GM23248 (cell line): ENCODE measurements around the gene NDC80. TPM values are rescaled to one million over a fixed set of nuclear protein-coding genes. Genes with fewer than 3 reads are reported as not detected.
"Not testable (repeated sequence)": the region's sequence is repeated elsewhere in the genome, so short reads cannot be mapped to it uniquely, and the experiment has no call there.

Source experiments
- DNase-seq: peaks from one replicate; pipeline ENCODE4 v3.0.0-alpha.2; 2015
- H2AFZ ChIP-seq: fragments of 200-600 bp; sonication (generic); 2 replicates; pipeline ENCODE4 v1.6.1; 2016; ENCODE audit warnings: antibody characterized with exemption
- H3F3A ChIP-seq: fragments of 200-600 bp; sonication (generic); 2 replicates; pipeline ENCODE4 v1.6.1; 2016; ENCODE audit warnings: mild to moderate bottlenecking, antibody characterized with exemption, mixed run types; ENCODE audit not compliant: insufficient read depth
- H3K27ac ChIP-seq: fragments of 200-600 bp; sonication (generic); 2 replicates; pipeline ENCODE4 v1.5.1; 2016; ENCODE audit warnings: mild to moderate bottlenecking
- H3K27me3 ChIP-seq: fragments of 200-600 bp; sonication (generic); replicated peaks from 2 replicates; pipeline ENCODE4 v1.6.1; 2016; ENCODE audit warnings: mild to moderate bottlenecking; ENCODE audit not compliant: insufficient read depth
- H3K36me3 ChIP-seq: fragments of 200-600 bp; sonication (generic); 2 replicates; pipeline ENCODE4 v1.6.1; 2016; ENCODE audit warnings: low read depth, mild to moderate bottlenecking
- H3K4me1 ChIP-seq: fragments of 200-600 bp; sonication (generic); 2 replicates; pipeline ENCODE4 v1.6.1; 2016; ENCODE audit warnings: mild to moderate bottlenecking; ENCODE audit not compliant: insufficient read depth
- H3K4me2 ChIP-seq: fragments of 200-600 bp; sonication (generic); one replicate; pipeline ENCODE4 v1.6.1; 2016; ENCODE audit warnings: mild to moderate bottlenecking; ENCODE audit not compliant: unreplicated experiment
- H3K4me3 ChIP-seq: fragments of 200-600 bp; sonication (generic); 2 replicates; pipeline ENCODE4 v1.5.1; 2016; ENCODE audit warnings: mild to moderate bottlenecking
- H3K79me2 ChIP-seq: fragments of 200-600 bp; sonication (generic); 2 replicates; pipeline ENCODE4 v1.6.1; 2016; ENCODE audit warnings: mild to moderate bottlenecking; ENCODE audit not compliant: insufficient read depth
- H3K9ac ChIP-seq: fragments of 200-600 bp; sonication (generic); 2 replicates; pipeline ENCODE4 v1.6.1; 2016; ENCODE audit warnings: mild to moderate bottlenecking
- H3K9me2 ChIP-seq: fragments of 200-600 bp; sonication (generic); 2 replicates; pipeline ENCODE4 v1.6.1; 2016; ENCODE audit warnings: mixed run types, mild to moderate bottlenecking, moderate library complexity; ENCODE audit not compliant: insufficient read depth
- H3K9me3 ChIP-seq: fragments of 200-600 bp; sonication (generic); one replicate; pipeline ENCODE4 v1.6.1; 2017; ENCODE audit warnings: low read depth
- H4K20me1 ChIP-seq: fragments of 200-600 bp; sonication (generic); 2 replicates; pipeline ENCODE4 v1.6.0; 2016; ENCODE audit not compliant: insufficient read depth
- EZH2 ChIP-seq: fragments of 200-600 bp; sonication (generic); IDR thresholded peaks from 2 replicates; pipeline ENCODE4 v1.6.1; 2018; ENCODE audit warnings: antibody characterized with exemption, mild to moderate bottlenecking; ENCODE audit not compliant: insufficient read depth, poor library complexity, severe bottlenecking
- EZH2phosphoT487 ChIP-seq: fragments of 200-600 bp; sonication (generic); IDR thresholded peaks from 2 replicates; pipeline ENCODE4 v1.6.1; 2018; ENCODE audit warnings: antibody characterized with exemption, moderate library complexity, mild to moderate bottlenecking, low read depth; ENCODE audit not compliant: insufficient read depth
- WGBS, 2 experiments: methylation state at CpG; one replicate each; pipeline ENCODE4 v1.1.6; 2015 to 2017; ENCODE audit warnings: low lambda C conversion rate in 2 of 2, low coverage in 1 of 2; ENCODE audit errors: missing lambda C conversion rate in 2 of 2; 5-methylcytosine and 5-hydroxymethylcytosine counted together
- in situ Hi-C: fragments of 300-500 bp; cut with MboI; formaldehyde crosslinking; loops from 2 replicates; pipeline ENCODE4 v1.15.0; 2020
- polyA plus RNA-seq: library from polyadenylated mRNA; unstranded; fragments of >200 nt; fragmentation: Nextera tagmentation; extraction: Ambion mirVana; gene quantifications from 2 replicates; pipeline ENCODE4 v1.2.1, GENCODE V29; 2016
- total RNA-seq: library from RNA; depleted of rRNA; stranded (reverse); fragments of >200 nt; shearing (Covaris generic); gene quantifications from 2 replicates; pipeline ENCODE4 v1.2.3, GENCODE V29; 2014

The NDC80 gene
- total and polyA plus RNA-seq, 2 experiments from 2014 or later: 10.9 to 16.0 TPM

- in situ Hi-C loops: no loop called here
- Histone ChIP-seq H3K4me3 (peak overlapping the region; percentile 80), H3K27ac (peak overlapping the region; percentile 82), H3K36me3 (no peaks in the 10 kb centered on the region), H3K79me2 (peaks cover 56% of the 10 kb centered on the region), H3K9me3 (no peaks in the 10 kb centered on the region), H3K9me2 (no peaks in the 10 kb centered on the region), H3K9ac (peak overlapping the region; percentile 93), H3F3A (peaks cover 15% of the 10 kb centered on the region), H4K20me1 (peaks cover 4% of the 10 kb centered on the region; the same call in 1 of the 2 replicates), H3K4me2 (peak overlapping the region; percentile 89), H2AFZ (peak overlapping the region; percentile 84), H3K4me1 (peaks cover 23% of the 10 kb centered on the region), H3K27me3 (no peaks in the 10 kb centered on the region)
- DNase-seq: peak; percentile 76
- TF ChIP-seq EZH2phosphoT487 (no peak), EZH2 (no peak)
- 0 to 1% methylated on average over 45 to 49 of the region's 49 CpGs for WGBS, 2 experiments
Measured at GRCh38 chr18:2656237-2656980, 85.1 kb downstream of the NDC80 start.

GRCh38 chr18:2656981-2657512 lies 85.7 kb downstream of the NDC80 start:
- peak overlapping the region; percentile 80 for H3K4me3 ChIP-seq
- H3K79me2 ChIP-seq: peaks cover 61% of the 10 kb centered on the region
- peak overlapping the region; percentile 93 for H3K9ac ChIP-seq
- H2AFZ ChIP-seq: peak overlapping the region; percentile 84
- H3K27ac ChIP-seq: peak overlapping the region; percentile 82
- peak overlapping the region; percentile 89 for H3K4me2 ChIP-seq
- H3K9me3 ChIP-seq: no peaks in the 10 kb centered on the region
- H3K36me3 ChIP-seq: no peaks in the 10 kb centered on the region
- H4K20me1 ChIP-seq: peaks cover 4% of the 10 kb centered on the region; the same call in 1 of the 2 replicates
- H3K27me3 ChIP-seq: no peaks in the 10 kb centered on the region
- H3K9me2 ChIP-seq: no peaks in the 10 kb centered on the region
- in situ Hi-C loops: no loop called here
- peaks cover 15% of the 10 kb centered on the region for H3F3A ChIP-seq
- H3K4me1 ChIP-seq: peaks cover 23% of the 10 kb centered on the region
- peak; percentile 20 for DNase-seq
- 2% methylated on average over 12 of the region's 12 CpGs for WGBS, 2 experiments
- TF ChIP-seq EZH2 (no peak), EZH2phosphoT487 (no peak)

GRCh38 chr18:2657788-2658458 lies 86.6 kb downstream of the NDC80 start:
- Histone ChIP-seq H4K20me1 (peaks cover 4% of the 10 kb centered on the region; the same call in 1 of the 2 replicates), H3F3A (peaks cover 15% of the 10 kb centered on the region), H3K4me1 (peaks cover 23% of the 10 kb centered on the region), H3K36me3 (no peaks in the 10 kb centered on the region), H3K9me3 (no peaks in the 10 kb centered on the region), H3K79me2 (peaks cover 70% of the 10 kb centered on the region), H3K9me2 (no peaks in the 10 kb centered on the region), H3K9ac (peak overlapping the region; percentile 93), H3K27ac (peak overlapping the region; percentile 82), H3K4me2 (peak overlapping the region; percentile 89), H3K4me3 (peak overlapping the region; percentile 80), H3K27me3 (no peaks in the 10 kb centered on the region), H2AFZ (no peak overlapping the region)
- TF ChIP-seq EZH2 (no peak), EZH2phosphoT487 (no peak)
- peak; percentile 92 for DNase-seq
- 47 to 51% methylated on average over 12 of the region's 12 CpGs for WGBS, 2 experiments
- in situ Hi-C loops: no loop called here

GRCh38 chr18:2660849-2661248 lies 89.5 kb downstream of the NDC80 start:
- in situ Hi-C loops, H3K36me3 ChIP-seq, H2AFZ ChIP-seq, H3K9me3 ChIP-seq, H4K20me1 ChIP-seq, DNase-seq, H3K27ac ChIP-seq, H3K9ac ChIP-seq, H3K4me2 ChIP-seq, H3K27me3 ChIP-seq, H3K9me2 ChIP-seq, H3K4me3 ChIP-seq: not testable (repeated sequence)
- Histone ChIP-seq H3F3A (peaks cover 12% of the 10 kb centered on the region), H3K79me2 (peaks cover 99% of the 10 kb centered on the region), H3K4me1 (peaks cover 23% of the 10 kb centered on the region)
- 95 to 96% methylated on average over 3 of the region's 3 CpGs for WGBS, 2 experiments

GRCh38 chr18:2662288-2662687 lies 90.9 kb downstream of the NDC80 start:
- H3F3A ChIP-seq, H3K9me2 ChIP-seq, H3K36me3 ChIP-seq, H3K4me2 ChIP-seq, in situ Hi-C loops, H3K9me3 ChIP-seq, H3K4me3 ChIP-seq, H4K20me1 ChIP-seq, DNase-seq, H3K27me3 ChIP-seq, H2AFZ ChIP-seq, H3K9ac ChIP-seq, H3K27ac ChIP-seq: not testable (repeated sequence)
- Histone ChIP-seq H3K4me1 (peaks cover 20% of the 10 kb centered on the region), H3K79me2 (peaks cover 99% of the 10 kb centered on the region)
- WGBS, 2 experiments: 84% methylated on average over 7 of the region's 7 CpGs
